ENCODE results near the gene STK33. TPM values are rescaled to one million over a fixed set of nuclear protein-coding genes. Genes with fewer than 3 reads are reported as not detected.

The STK33 gene
- total RNA-seq, 4 donors from 2014 or later = 0.48 to 2.9 (median 0.56) TPM; not detected in 1

GRCh38 chr11:8541448-8541847 lies 52.6 kb downstream of the STK33 start:
- no peak overlapping the region for H3K4me3 ChIP-seq
- TF ChIP-seq CTCF (IDR thresholded peaks at IDR 0.05) (no peak), POLR2A (IDR thresholded peaks at IDR 0.05) (no peak)
- WGBS, 2 donors = 32 to 38% methylated on average over 1 of the region's 1 CpG
- DNase-seq = no peak
- no peaks in the 10 kb centered on the region for H3K4me1 ChIP-seq
- intact Hi-C loops (cut with DNase I) = no loop called here
- H3K9me3 ChIP-seq = no peaks in the 10 kb centered on the region
- no peaks in the 10 kb centered on the region for H3K27me3 ChIP-seq
- H3K27ac ChIP-seq = no peak overlapping the region
- H3K36me3 ChIP-seq = no peaks in the 10 kb centered on the region

- H3K27ac ChIP-seq = peak overlapping the region in 3 of 4 donors; percentile 33 to 68 (median 57)
- no peaks in the 10 kb centered on the region for H3K27me3 ChIP-seq
- H3K4me1 ChIP-seq = peaks cover 0 to 9% (median 0%) of the 10 kb centered on the region in 3 donors
- no peak for DNase-seq
- H3K9me3 ChIP-seq = no peaks in the 10 kb centered on the region
- TF ChIP-seq POLR2A (IDR thresholded peaks at IDR 0.05) (no peak), CTCF (IDR thresholded peaks at IDR 0.05) (peak in 2 of 6 experiments; percentile 25 to 36)
- intact Hi-C loops (cut with DNase I) = no loop called here
- H3K36me3 ChIP-seq = no peaks in the 10 kb centered on the region
- WGBS, 2 donors = 43 to 69% methylated on average over 4 of the region's 4 CpGs
- no peak overlapping the region for H3K4me3 ChIP-seq
Measured at GRCh38 chr11:8533332-8533731, 60.7 kb downstream of the STK33 start.

DNA sequence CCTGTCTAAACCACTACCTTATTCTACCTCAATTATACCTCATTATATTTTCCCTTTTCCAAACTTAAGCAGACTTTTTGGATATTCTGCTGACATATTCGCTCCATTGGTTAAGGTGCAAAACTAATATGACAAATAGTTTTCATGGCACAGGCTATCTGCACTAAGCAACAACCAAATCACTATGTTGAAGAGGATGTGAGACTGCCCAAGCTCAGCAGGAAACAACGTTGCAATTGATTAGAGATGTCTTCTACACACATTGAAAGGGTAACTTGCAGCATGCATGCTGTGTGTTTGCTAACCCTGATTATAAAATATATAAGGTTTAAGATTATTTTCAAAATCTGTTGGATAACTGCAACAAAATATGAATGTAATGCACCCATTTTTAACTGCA lies 61.6 kb downstream of the STK33 start:
- Histone ChIP-seq H3K27me3 (no peaks in the 10 kb centered on the region), H3K9me3 (no peaks in the 10 kb centered on the region), H3K27ac (no peak overlapping the region), H3K4me3 (no peak overlapping the region), H3K4me1 (peaks cover 0 to 9% (median 0%) of the 10 kb centered on the region in 3 donors), H3K36me3 (no peaks in the 10 kb centered on the region)
- 63 to 82% methylated on average over 2 of the region's 2 CpGs for WGBS, 2 donors
- intact Hi-C loops (cut with DNase I) = no loop called here
- DNase-seq = no peak
- TF ChIP-seq CTCF (IDR thresholded peaks at IDR 0.05) (no peak), POLR2A (IDR thresholded peaks at IDR 0.05) (no peak)

GRCh38 chr11:8531982-8532381 lies 62.0 kb downstream of the STK33 start:
- no peaks in the 10 kb centered on the region for H3K9me3 ChIP-seq
- DNase-seq = no peak
- H3K4me1 ChIP-seq = peaks cover 0 to 9% (median 0%) of the 10 kb centered on the region in 3 donors
- H3K36me3 ChIP-seq = no peaks in the 10 kb centered on the region
- H3K27me3 ChIP-seq = no peaks in the 10 kb centered on the region
- no peak for TF ChIP-seq CTCF (IDR thresholded peaks at IDR 0.05)
- TF ChIP-seq POLR2A (IDR thresholded peaks at IDR 0.05) = no peak
- 87 to 92% methylated on average over 2 of the region's 2 CpGs for WGBS, 2 donors
- intact Hi-C loops (cut with DNase I) = no loop called here
- no peak overlapping the region for H3K4me3 ChIP-seq
- H3K27ac ChIP-seq = no peak overlapping the region

- WGBS, 2 donors = 70 to 75% methylated on average over 4 of the region's 4 CpGs
- Histone ChIP-seq H3K36me3 (no peaks in the 10 kb centered on the region), H3K9me3 (no peaks in the 10 kb centered on the region), H3K4me3 (no peak overlapping the region), H3K27me3 (no peaks in the 10 kb centered on the region), H3K27ac (no peak overlapping the region), H3K4me1 (peaks cover 0 to 9% (median 0%) of the 10 kb centered on the region in 3 donors)
- intact Hi-C loops (cut with DNase I) = no loop called here
- DNase-seq = no peak
- TF ChIP-seq POLR2A (IDR thresholded peaks at IDR 0.05) (no peak), CTCF (IDR thresholded peaks at IDR 0.05) (no peak)
Measured at GRCh38 chr11:8531312-8531711, 62.7 kb downstream of the STK33 start.

Data from esophagus squamous epithelium (tissue), 5 donors.